ENCODE results near the gene TMEM98. TPM values are rescaled to one million over a fixed set of nuclear protein-coding genes. Genes with fewer than 3 reads are reported as not detected.
"Not testable (repeated sequence)": the region's sequence is repeated elsewhere in the genome, so short reads cannot be mapped to it uniquely, and the experiment has no call there.

Gene TMEM98
- total RNA-seq, 2 experiments from 2014 or later, result not detected

GRCh38 chr17:32946375-32947135 is 18.6 kb downstream of the TMEM98 start:
- H3K79me2 ChIP-seq (ENCODE audit: insufficient read depth, low read depth, low read length), result no peaks in the 10 kb centered on the region
- H3K27ac ChIP-seq (ENCODE audit: low read depth, low read length, poor library complexity, severe bottlenecking), result no peak overlapping the region
- no peaks in the 10 kb centered on the region for H4K20me1 ChIP-seq (ENCODE audit: insufficient read depth, low read length)
- TF ChIP-seq CTCF (conservative IDR thresholded peaks at IDR 0.05; ENCODE audit: low read length) (no peak), EZH2phosphoT487 (IDR thresholded peaks at IDR 0.05; ENCODE audit: borderline replicate concordance, low read depth, low read length) (no peak)
- no peak for DNase-seq (ENCODE audit: low spot score)
- no peak overlapping the region for H2AFZ ChIP-seq (ENCODE audit: low read length)
- POLR2A ChIA-PET, result no interaction called here
- no peaks in the 10 kb centered on the region for H3K9me3 ChIP-seq (ENCODE audit: low read length)
- H3K9me2 ChIP-seq (ENCODE audit: insufficient read depth, low read length), result no peaks in the 10 kb centered on the region
- no TSS peak for BruUV-seq (replicated peaks)
- CTCF ChIA-PET (ENCODE audit: unreplicated experiment), result no interaction called here
- H3K36me3 ChIP-seq (ENCODE audit: insufficient read depth, low read length), result no peaks in the 10 kb centered on the region
- H3K4me2 ChIP-seq (ENCODE audit: low read length), result no peak overlapping the region
- intact Hi-C loops (cut with micrococcal nuclease; ENCODE audit: unreplicated experiment), result no loop called here
- H3K4me3 ChIP-seq (ENCODE audit: low read depth, low read length, poor library complexity, severe bottlenecking), result no peak overlapping the region
- no peaks in the 10 kb centered on the region for H3K4me1 ChIP-seq (ENCODE audit: insufficient read depth, low read length, poor library complexity, severe bottlenecking)

GRCh38 chr17:32947736-32948135 is 19.8 kb downstream of the TMEM98 start:
- no peaks in the 10 kb centered on the region for H4K20me1 ChIP-seq (ENCODE audit: insufficient read depth, low read length)
- intact Hi-C loops (cut with micrococcal nuclease; ENCODE audit: unreplicated experiment), result no loop called here
- CTCF ChIA-PET (ENCODE audit: unreplicated experiment), result interaction anchor here (0.6 kb wide), 1 partner anchor 319 kb away, joined by 6 read pairs; no protein-coding TSS in a partner anchor
- DNase-seq (ENCODE audit: low spot score), result no peak
- TF ChIP-seq EZH2phosphoT487 (IDR thresholded peaks at IDR 0.05; ENCODE audit: borderline replicate concordance, low read depth, low read length), result no peak
- TF ChIP-seq CTCF (conservative IDR thresholded peaks at IDR 0.05; ENCODE audit: low read length), result no peak
- H3K36me3 ChIP-seq (ENCODE audit: insufficient read depth, low read length), result no peaks in the 10 kb centered on the region
- H3K4me1 ChIP-seq (ENCODE audit: insufficient read depth, low read length, poor library complexity, severe bottlenecking), result no peaks in the 10 kb centered on the region
- H3K9me2 ChIP-seq (ENCODE audit: insufficient read depth, low read length), result no peaks in the 10 kb centered on the region
- BruUV-seq (replicated peaks), result no TSS peak
- H3K9me3 ChIP-seq (ENCODE audit: low read length), result no peaks in the 10 kb centered on the region
- no peak overlapping the region for H3K27ac ChIP-seq (ENCODE audit: low read depth, low read length, poor library complexity, severe bottlenecking)
- H3K79me2 ChIP-seq (ENCODE audit: insufficient read depth, low read depth, low read length), result no peaks in the 10 kb centered on the region
- no peak overlapping the region for H2AFZ ChIP-seq (ENCODE audit: low read length)
- H3K4me2 ChIP-seq (ENCODE audit: low read length), result no peak overlapping the region
- H3K4me3 ChIP-seq (ENCODE audit: low read depth, low read length, poor library complexity, severe bottlenecking), result no peak overlapping the region
- POLR2A ChIA-PET, result no interaction called here

GRCh38 chr17:32949181-32949580 is 21.2 kb downstream of the TMEM98 start:
- TF ChIP-seq CTCF (conservative IDR thresholded peaks at IDR 0.05; ENCODE audit: low read length), result no peak
- no peak for TF ChIP-seq EZH2phosphoT487 (IDR thresholded peaks at IDR 0.05; ENCODE audit: borderline replicate concordance, low read depth, low read length)
- ChIA-PET CTCF (ENCODE audit: unreplicated experiment) (no interaction called here), POLR2A (no interaction called here)
- BruUV-seq (replicated peaks), result no TSS peak
- Histone ChIP-seq H4K20me1 (ENCODE audit: insufficient read depth, low read length) (no peaks in the 10 kb centered on the region), H3K79me2 (ENCODE audit: insufficient read depth, low read depth, low read length) (no peaks in the 10 kb centered on the region), H3K9me2 (ENCODE audit: insufficient read depth, low read length) (no peaks in the 10 kb centered on the region), H3K36me3 (ENCODE audit: insufficient read depth, low read length) (no peaks in the 10 kb centered on the region), H2AFZ (ENCODE audit: low read length) (no peak overlapping the region), H3K27ac (ENCODE audit: low read depth, low read length, poor library complexity, severe bottlenecking) (no peak overlapping the region), H3K9me3 (ENCODE audit: low read length) (no peaks in the 10 kb centered on the region), H3K4me1 (ENCODE audit: insufficient read depth, low read length, poor library complexity, severe bottlenecking) (no peaks in the 10 kb centered on the region), H3K4me3 (ENCODE audit: low read depth, low read length, poor library complexity, severe bottlenecking) (no peak overlapping the region), H3K4me2 (ENCODE audit: low read length) (no peak overlapping the region)
- intact Hi-C loops (cut with micrococcal nuclease; ENCODE audit: unreplicated experiment), result no loop called here
- no peak for DNase-seq (ENCODE audit: low spot score)

GRCh38 chr17:32952491-32952890 is 24.5 kb downstream of the TMEM98 start:
- not testable (repeated sequence) for BruUV-seq (replicated peaks)

More at GRCh38 chr17:32952491-32952890, 24.5 kb downstream of the TMEM98 start:
- H3K36me3 ChIP-seq (ENCODE audit: insufficient read depth, low read length); H4K20me1 ChIP-seq (ENCODE audit: insufficient read depth, low read length); H3K4me1 ChIP-seq (ENCODE audit: insufficient read depth, low read length, poor library complexity, severe bottlenecking); H2AFZ ChIP-seq (ENCODE audit: low read length); H3K27ac ChIP-seq (ENCODE audit: low read depth, low read length, poor library complexity, severe bottlenecking); H3K4me3 ChIP-seq (ENCODE audit: low read depth, low read length, poor library complexity, severe bottlenecking); H3K79me2 ChIP-seq (ENCODE audit: insufficient read depth, low read depth, low read length); POLR2A ChIA-PET; DNase-seq (ENCODE audit: low spot score); CTCF ChIA-PET (ENCODE audit: unreplicated experiment); H3K9me2 ChIP-seq (ENCODE audit: insufficient read depth, low read length); intact Hi-C loops (cut with micrococcal nuclease; ENCODE audit: unreplicated experiment); H3K4me2 ChIP-seq (ENCODE audit: low read length); H3K9me3 ChIP-seq (ENCODE audit: low read length): not testable (repeated sequence)

Data from OCI-LY7 (cell line).